CD4-positive, alpha-beta T cell treated with Interleukin-2 at 100 ng/mL for 4 hours (primary cell): ENCODE results near the gene CEP162.
"Not testable (repeated sequence)": the region's sequence is repeated elsewhere in the genome, so short reads cannot be mapped to it uniquely, and the experiment has no call there.

Experiments
- DNase-seq: peaks from one replicate; pipeline ENCODE4 v3.0.0-alpha.2; 2020; ENCODE audit warnings: low spot score

The CEP162 gene

DNA sequence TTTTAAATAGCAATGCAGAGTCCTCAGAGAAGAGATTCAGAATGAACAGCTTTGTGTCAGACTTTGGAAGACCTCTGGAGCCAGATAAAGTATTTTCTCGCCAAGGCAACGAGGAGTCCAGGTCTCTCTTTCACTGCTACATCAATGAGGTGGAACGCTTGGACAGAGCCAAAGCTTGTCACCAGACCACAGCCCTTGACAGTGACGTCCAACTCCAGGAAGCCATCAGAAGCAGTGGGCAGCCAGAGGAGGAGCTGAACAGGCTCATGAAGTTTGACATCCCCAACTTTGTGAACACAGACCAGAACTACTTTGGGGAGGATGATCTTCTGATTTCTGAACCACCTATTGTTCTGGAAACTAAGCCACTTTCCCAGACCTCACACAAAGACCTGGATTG lies 138.4 kb downstream of the CEP162 start:
- DNase-seq: no peak

DNA sequence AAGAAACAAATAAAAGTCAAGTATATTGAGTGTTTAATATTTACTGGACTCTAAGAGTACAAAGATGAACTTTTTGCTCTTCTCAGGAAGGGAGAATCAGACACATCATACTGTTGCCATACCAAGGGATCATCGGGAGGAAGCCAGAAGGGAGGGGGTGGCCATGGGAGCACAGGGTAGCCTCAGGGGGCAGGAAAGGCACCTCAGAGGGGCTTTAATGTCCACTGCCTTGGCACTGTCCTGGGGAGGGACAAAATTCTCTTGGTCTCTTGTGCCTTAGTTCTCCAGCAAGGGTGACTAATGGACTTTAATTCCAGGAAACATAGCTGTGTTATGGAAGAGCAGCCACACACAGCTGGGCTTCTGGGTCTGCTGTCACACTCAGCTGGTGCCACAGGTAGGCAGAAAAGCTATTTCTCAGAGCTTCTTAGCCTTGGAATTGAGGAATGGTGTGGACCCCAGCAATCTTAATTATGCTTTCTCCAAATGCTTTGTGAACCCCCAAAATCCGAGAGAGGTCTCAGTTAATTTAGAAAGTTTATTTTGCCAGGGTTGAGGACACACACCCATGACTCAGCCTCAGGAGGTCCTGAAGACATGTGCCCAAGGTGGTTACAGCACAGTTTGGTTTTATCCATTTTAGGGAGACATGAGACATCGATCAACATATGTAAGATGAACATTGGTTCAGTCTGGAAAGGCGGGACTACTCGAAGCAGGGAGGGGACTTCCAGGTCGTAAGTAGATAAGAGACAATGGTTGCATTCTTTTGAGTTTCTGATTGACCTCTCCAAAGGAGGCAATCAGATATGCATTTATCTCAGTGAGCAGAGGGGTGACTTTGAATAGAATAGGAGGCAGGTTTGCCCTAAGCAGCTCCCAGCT lies 140.7 kb downstream of the CEP162 start:
- DNase-seq: no peak

GRCh38 chr6:84086056-84086455 lies 141.4 kb downstream of the CEP162 start:
- DNase-seq: no peak

DNA sequence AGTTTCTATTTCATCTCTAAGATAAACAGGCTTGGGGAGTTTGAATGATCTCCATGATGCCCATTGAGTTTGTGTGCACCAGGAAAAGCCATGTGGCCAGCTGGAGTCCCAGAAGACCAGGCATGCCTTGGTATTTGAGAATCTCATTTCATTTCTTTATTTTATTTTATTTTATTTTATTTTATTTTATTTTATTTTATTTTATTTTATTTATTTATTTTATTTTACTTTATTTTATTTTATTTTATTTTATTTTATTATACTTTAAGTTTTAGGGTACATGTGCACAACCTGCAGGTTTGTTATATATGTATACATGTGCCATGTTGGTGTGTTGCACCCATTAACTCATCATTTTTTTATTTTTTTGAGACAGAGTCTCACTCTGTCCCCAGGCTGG lies 142.7 kb downstream of the CEP162 start:
- not testable (repeated sequence) for DNase-seq

GRCh38 chr6:84082689-84083265 lies 144.7 kb downstream of the CEP162 start:
- DNase-seq: no peak

GRCh38 chr6:84081222-84081621 lies 146.2 kb downstream of the CEP162 start:
- DNase-seq: no peak

DNA sequence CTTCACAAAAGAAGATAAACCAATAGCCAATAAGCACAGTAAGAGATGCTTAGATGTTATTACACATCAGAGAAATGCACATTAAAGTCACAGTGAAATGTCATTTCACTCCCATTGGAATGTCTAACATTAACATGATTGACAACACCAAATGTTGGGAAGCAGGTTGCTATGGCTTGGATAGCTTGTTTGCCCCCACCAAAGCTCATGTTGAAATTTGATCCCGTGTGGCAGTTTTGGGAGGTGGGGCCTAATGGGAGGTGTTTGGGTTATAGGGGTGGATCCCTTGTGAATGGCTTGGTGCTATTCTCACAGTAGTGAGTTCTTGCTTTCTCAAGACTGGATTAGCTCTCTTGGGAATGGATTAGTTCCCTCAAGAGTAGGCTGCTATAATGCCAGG lies 149.1 kb downstream of the CEP162 start:
- no peak for DNase-seq

DNA sequence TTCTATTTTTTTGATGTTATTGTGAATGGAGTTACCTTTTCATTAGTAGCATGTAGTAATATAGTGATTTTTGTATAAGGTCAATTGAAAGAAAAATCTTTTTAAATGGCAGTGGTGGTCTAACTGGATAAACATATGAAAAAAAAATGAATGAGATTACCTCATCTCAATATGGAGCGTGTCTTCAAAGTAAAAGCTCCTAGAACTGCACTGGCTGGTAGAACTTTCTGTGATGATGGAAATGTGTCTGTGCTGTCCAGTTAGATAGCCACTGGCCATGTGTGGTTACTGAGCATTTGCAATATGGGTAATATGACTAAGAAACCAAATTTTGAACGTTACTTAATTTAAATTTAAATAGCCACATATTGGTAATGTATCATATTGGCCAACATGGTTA lies 149.8 kb downstream of the CEP162 start:
- DNase-seq: no peak

GRCh38 chr6:84074988-84075781 lies 152.3 kb downstream of the CEP162 start:
- DNase-seq: no peak
